Measurements from ENCODE around the gene CLCN6.

The CLCN6 gene

GRCh38 chr1:11881749-11882441, 75.9 kb downstream of the CLCN6 start:
- TF ChIP-seq MAX (IDR thresholded peaks at IDR 0.05): no peak
- TF ChIP-seq RAD21 (IDR thresholded peaks at IDR 0.05; ENCODE audit: low read depth): no peak
- no peak for TF ChIP-seq USF1 (IDR thresholded peaks at IDR 0.05)
- no peak for TF ChIP-seq YY1 (IDR thresholded peaks at IDR 0.05; ENCODE audit: low read depth)
- TF ChIP-seq REST (IDR thresholded peaks at IDR 0.05; ENCODE audit: low read depth): no peak
- no peak for TF ChIP-seq CEBPB (IDR thresholded peaks at IDR 0.05)
- no peak for TF ChIP-seq TEAD4 (IDR thresholded peaks at IDR 0.05)
- TF ChIP-seq NFIC (IDR thresholded peaks at IDR 0.05): no peak

- TF ChIP-seq CEBPB (IDR thresholded peaks at IDR 0.05) (no peak), YY1 (IDR thresholded peaks at IDR 0.05; ENCODE audit: low read depth) (no peak)
These were observed 77.0 kb downstream of the CLCN6 start for GRCh38 chr1:11882814-11883538.

GRCh38 chr1:11885916-11886315, 79.9 kb downstream of the CLCN6 start:
- TF ChIP-seq RAD21 (IDR thresholded peaks at IDR 0.05; ENCODE audit: low read depth) (no peak), YY1 (IDR thresholded peaks at IDR 0.05; ENCODE audit: low read depth) (no peak), NFIC (IDR thresholded peaks at IDR 0.05) (no peak), FOXM1 (IDR thresholded peaks at IDR 0.05; ENCODE audit: borderline replicate concordance, low read depth) (no peak), ZBTB7A (IDR thresholded peaks at IDR 0.05; ENCODE audit: low read depth) (no peak), CEBPB (IDR thresholded peaks at IDR 0.05) (no peak), MAX (IDR thresholded peaks at IDR 0.05) (no peak), TAF1 (IDR thresholded peaks at IDR 0.05; ENCODE audit: low read depth) (no peak), USF1 (IDR thresholded peaks at IDR 0.05) (no peak), CREB1 (IDR thresholded peaks at IDR 0.05; ENCODE audit: low read depth) (no peak), EP300 (IDR thresholded peaks at IDR 0.05; ENCODE audit: borderline replicate concordance) (no peak), TCF12 (IDR thresholded peaks at IDR 0.05; ENCODE audit: low read depth) (no peak)

- TF ChIP-seq USF1 (IDR thresholded peaks at IDR 0.05) (no peak), CEBPB (IDR thresholded peaks at IDR 0.05) (no peak), TCF12 (IDR thresholded peaks at IDR 0.05; ENCODE audit: low read depth) (no peak), CREB1 (IDR thresholded peaks at IDR 0.05; ENCODE audit: low read depth) (no peak), RAD21 (IDR thresholded peaks at IDR 0.05; ENCODE audit: low read depth) (no peak), FOXM1 (IDR thresholded peaks at IDR 0.05; ENCODE audit: borderline replicate concordance, low read depth) (no peak), MAX (IDR thresholded peaks at IDR 0.05) (no peak)
These were observed 81.1 kb downstream of the CLCN6 start for GRCh38 chr1:11886986-11887665.

- no peak for TF ChIP-seq CEBPB (IDR thresholded peaks at IDR 0.05)
- TF ChIP-seq YY1 (IDR thresholded peaks at IDR 0.05; ENCODE audit: low read depth): no peak
- TF ChIP-seq NFIC (IDR thresholded peaks at IDR 0.05): no peak
- TF ChIP-seq USF1 (IDR thresholded peaks at IDR 0.05): no peak
These were observed 81.6 kb downstream of the CLCN6 start for GRCh38 chr1:11887666-11888007.

- TF ChIP-seq YY1 (IDR thresholded peaks at IDR 0.05; ENCODE audit: low read depth) (no peak), MAX (IDR thresholded peaks at IDR 0.05) (no peak), NFIC (IDR thresholded peaks at IDR 0.05) (no peak)
These were observed 82.3 kb downstream of the CLCN6 start for GRCh38 chr1:11888206-11888876.

All from Ishikawa (cell line).